K562 (cell line): Measurements from ENCODE around the gene ITSN1. TPM values are rescaled to one million over a fixed set of nuclear protein-coding genes. Genes with fewer than 3 reads are reported as not detected.

Experiments used
- MXI1 ChIP-seq: IDR thresholded peaks from 2 replicates; pipeline ENCODE4 v1.6.1; 2011; ENCODE audit warnings: low read depth, mild to moderate bottlenecking, improper control_type of control experiment, low read length
- SRF ChIP-seq, 2 experiments: fragments of 250-450, 450-650 bp in 1 of 2; sonication (Bioruptor Pico) in 1 of 2; sonication (generic) in 1 of 2; formaldehyde crosslinking; IDR thresholded peaks; 2 replicates each; pipeline versions ENCODE4 v1.5.0 to v1.5.1; 2020 to 2022; ENCODE audit warnings: mild to moderate bottlenecking in 1 of 2, missing genetic modification reagents in 1 of 2
- TEAD4 ChIP-seq, 2 experiments: sonication (generic) in 1 of 2; formaldehyde crosslinking in 1 of 2; IDR thresholded peaks; 2 replicates each; pipeline versions ENCODE4 v1.6.1 to v1.8.0; 2012 to 2022; ENCODE audit warnings: borderline replicate concordance in 1 of 2, inconsistent platforms in 1 of 2, low read length in 1 of 2, mild to moderate bottlenecking in 1 of 2, missing genetic modification reagents in 1 of 2
- ZNF407 ChIP-seq: fragments of 450-650 bp; IDR thresholded peaks from 2 replicates; pipeline ENCODE4 v1.6.1; 2016; ENCODE audit warnings: low read depth
- polyA plus RNA-seq, 8 experiments: library from polyadenylated mRNA; depleted of rRNA in 4 of 8; stranded (reverse) in 5 of 8; unstranded in 3 of 8; fragments of >200 nt; fragmentation: Nextera tagmentation in 2 of 8; fragmentation: Illumina TruSeq in 1 of 8; extraction: Ambion mirVana in 2 of 8; extraction: Trizol in 1 of 8; gene quantifications; 2 replicates each; pipeline versions ENCODE4 v1.2.1 to v1.2.3, GENCODE V29; 2011 to 2014; ENCODE audit warnings: inconsistent platforms in 1 of 8, missing spikeins in 1 of 8
- total RNA-seq, 7 experiments: library from RNA; depleted of rRNA in 6 of 7; stranded (reverse); fragments of >200 nt in 6 of 7; fragmentation: Illumina TruSeq in 2 of 7; extraction: Trizol in 2 of 7; gene quantifications; 2 replicates each; pipeline versions ENCODE4 v1.2.1 to v1.2.3, GENCODE V29; 2011 to 2021; ENCODE audit warnings: low replicate concordance in 1 of 7

The ITSN1 gene
- total and polyA plus RNA-seq, 9 of the 15 experiments (the other 6 are each of a cell fraction or from before 2014, with no cell fraction given): 1.1 to 12.6 (median 4.8) TPM

DNA sequence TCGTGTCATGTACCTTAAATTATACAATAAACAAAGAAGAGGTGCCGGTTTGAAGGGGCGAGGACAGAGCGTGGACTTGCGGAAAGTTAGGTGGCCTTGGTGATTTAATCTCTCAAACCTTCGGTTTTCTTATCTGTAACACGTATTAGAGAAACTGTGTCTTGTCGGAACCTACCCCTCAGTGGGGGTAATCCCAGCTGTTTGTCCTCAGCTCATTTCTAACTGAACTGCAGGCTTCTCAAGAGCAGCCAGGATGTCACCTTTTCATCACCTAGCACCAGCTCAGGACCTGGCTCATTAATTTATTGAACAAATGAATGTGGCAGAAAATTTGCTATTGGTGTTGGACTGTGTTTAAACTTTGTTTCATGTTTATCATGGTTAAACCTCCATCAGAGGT lies 31.2 kb downstream of the ITSN1 start (continued):
- TF ChIP-seq ZNF407 (no peak), TEAD4 (IDR thresholded peaks at IDR 0.05; ENCODE audit: low read length) (no peak), TEAD4 (CRISPR knock-in tag; IDR thresholded peaks at IDR 0.05; ENCODE audit: borderline replicate concordance) (no peak), MXI1 (no peak), SRF (CRISPR knock-in tag; IDR thresholded peaks at IDR 0.05) (no peak)
